HFFc6 (cell line): ENCODE data around the gene ROBO1. TPM values are rescaled to one million over a fixed set of nuclear protein-coding genes. Genes with fewer than 3 reads are reported as not detected.

ENCODE experiments used
- DNase-seq: peaks from one replicate; pipeline ENCODE4 v3.0.0-alpha.2; 2018
- H3K27ac Mint-ChIP-seq: 2 replicates; pipeline ENCODE4 v1.8.0; 2020; ENCODE audit warnings: mild to moderate bottlenecking, mixed read lengths
- H3K27me3 Mint-ChIP-seq: 2 replicates; pipeline ENCODE4 v1.8.0; 2021; ENCODE audit warnings: mild to moderate bottlenecking, moderate library complexity, mixed read lengths; ENCODE audit not compliant: insufficient read depth
- H3K36me3 Mint-ChIP-seq: 2 replicates; pipeline ENCODE4 v1.8.0; 2021; ENCODE audit warnings: low read depth, mixed read lengths
- H3K4me1 Mint-ChIP-seq: 2 replicates; pipeline ENCODE4 v1.8.0; 2020; ENCODE audit warnings: low read depth, mixed read lengths
- H3K4me3 Mint-ChIP-seq: 2 replicates; pipeline ENCODE4 v1.8.0; 2020; ENCODE audit warnings: mild to moderate bottlenecking, moderate library complexity, mixed read lengths
- H3K9me3 Mint-ChIP-seq: 2 replicates; pipeline ENCODE4 v1.8.0; 2020; ENCODE audit warnings: mild to moderate bottlenecking, mixed read lengths
- total RNA-seq, 6 experiments: library from RNA; stranded (reverse); fragmentation: NEBNext Ultra II Directional; extraction: Animal tissue kit (Norgen Biotek cat#: 25700); gene quantifications; 2 replicates in 1 of 6; 3 replicates in 5 of 6; pipeline ENCODE4 v1.2.3, GENCODE V29; 2021
- TF ChIP-seq, protein P1 (sequence below): fragments of 200-600 bp; sonication (generic); IDR thresholded peaks from 2 replicates; pipeline ENCODE4 v1.5.0; 2021; ENCODE audit warnings: antibody characterized with exemption, mild to moderate bottlenecking

Gene ROBO1
- total RNA-seq, 6 experiments from 2014 or later: 38.7 to 51.3 (median 41.7) TPM

DNA sequence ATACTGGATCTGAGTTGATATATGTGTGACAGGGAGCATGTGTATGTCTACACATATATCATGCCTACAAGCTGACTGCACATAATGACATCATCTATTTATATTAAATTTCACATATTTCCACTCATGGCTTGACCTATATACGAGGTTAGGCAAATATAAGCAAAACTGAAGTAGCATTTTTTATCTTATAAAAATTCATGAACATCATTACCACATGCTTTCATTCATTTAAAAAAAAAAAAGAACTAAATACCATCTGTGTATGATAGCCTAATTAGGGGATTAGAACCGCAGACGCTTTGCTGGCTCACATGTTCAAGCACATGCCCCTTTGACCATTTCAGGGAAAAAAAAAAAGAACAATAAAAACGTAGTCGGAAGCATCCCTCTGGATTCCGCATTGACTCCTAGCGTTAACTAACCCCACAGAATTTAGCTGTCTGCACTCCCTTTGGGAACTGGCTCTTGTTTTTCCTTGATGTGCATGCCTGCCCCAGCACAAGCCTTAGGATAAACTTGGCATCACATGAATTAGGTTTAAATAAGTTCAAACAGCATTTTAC is 888.4 kb downstream of the ROBO1 start:
- no peaks in the 10 kb centered on the region for H3K36me3 Mint-ChIP-seq
- peaks cover 62% of the 10 kb centered on the region for H3K4me1 Mint-ChIP-seq
- TF ChIP-seq, protein P1, sequence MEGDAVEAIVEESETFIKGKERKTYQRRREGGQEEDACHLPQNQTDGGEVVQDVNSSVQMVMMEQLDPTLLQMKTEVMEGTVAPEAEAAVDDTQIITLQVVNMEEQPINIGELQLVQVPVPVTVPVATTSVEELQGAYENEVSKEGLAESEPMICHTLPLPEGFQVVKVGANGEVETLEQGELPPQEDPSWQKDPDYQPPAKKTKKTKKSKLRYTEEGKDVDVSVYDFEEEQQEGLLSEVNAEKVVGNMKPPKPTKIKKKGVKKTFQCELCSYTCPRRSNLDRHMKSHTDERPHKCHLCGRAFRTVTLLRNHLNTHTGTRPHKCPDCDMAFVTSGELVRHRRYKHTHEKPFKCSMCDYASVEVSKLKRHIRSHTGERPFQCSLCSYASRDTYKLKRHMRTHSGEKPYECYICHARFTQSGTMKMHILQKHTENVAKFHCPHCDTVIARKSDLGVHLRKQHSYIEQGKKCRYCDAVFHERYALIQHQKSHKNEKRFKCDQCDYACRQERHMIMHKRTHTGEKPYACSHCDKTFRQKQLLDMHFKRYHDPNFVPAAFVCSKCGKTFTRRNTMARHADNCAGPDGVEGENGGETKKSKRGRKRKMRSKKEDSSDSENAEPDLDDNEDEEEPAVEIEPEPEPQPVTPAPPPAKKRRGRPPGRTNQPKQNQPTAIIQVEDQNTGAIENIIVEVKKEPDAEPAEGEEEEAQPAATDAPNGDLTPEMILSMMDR: no peak
- H3K9me3 Mint-ChIP-seq: no peaks in the 10 kb centered on the region
- no peak overlapping the region for H3K4me3 Mint-ChIP-seq
- H3K27me3 Mint-ChIP-seq: no peaks in the 10 kb centered on the region
- DNase-seq: no peak
- H3K27ac Mint-ChIP-seq: no peak overlapping the region

DNA sequence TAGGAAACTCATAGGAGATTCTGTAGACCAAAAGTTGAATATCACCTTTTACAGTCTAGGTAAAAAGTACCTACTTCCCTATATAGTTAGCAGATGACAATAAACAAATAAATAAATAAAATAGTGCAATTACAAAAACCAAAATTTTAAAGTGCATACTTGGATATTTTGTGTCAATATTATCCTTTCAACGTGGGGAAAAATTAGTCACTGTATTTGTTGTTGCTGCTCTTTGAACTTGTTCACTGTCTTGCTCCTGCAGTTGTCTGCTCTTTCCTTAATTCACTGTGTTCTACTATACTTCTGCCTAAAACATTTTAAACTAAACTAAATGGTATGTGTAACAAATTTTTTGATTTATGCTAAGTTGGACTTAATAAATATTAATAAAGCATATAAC is 889.0 kb downstream of the ROBO1 start:
- TF ChIP-seq, protein P1: no peak
- Mint-ChIP-seq H3K27ac (no peak overlapping the region), H3K27me3 (no peaks in the 10 kb centered on the region), H3K4me3 (peak overlapping the region; percentile 31; the same call in 1 of the 2 replicates), H3K9me3 (no peaks in the 10 kb centered on the region), H3K36me3 (no peaks in the 10 kb centered on the region), H3K4me1 (peaks cover 65% of the 10 kb centered on the region)
- no peak for DNase-seq

DNA sequence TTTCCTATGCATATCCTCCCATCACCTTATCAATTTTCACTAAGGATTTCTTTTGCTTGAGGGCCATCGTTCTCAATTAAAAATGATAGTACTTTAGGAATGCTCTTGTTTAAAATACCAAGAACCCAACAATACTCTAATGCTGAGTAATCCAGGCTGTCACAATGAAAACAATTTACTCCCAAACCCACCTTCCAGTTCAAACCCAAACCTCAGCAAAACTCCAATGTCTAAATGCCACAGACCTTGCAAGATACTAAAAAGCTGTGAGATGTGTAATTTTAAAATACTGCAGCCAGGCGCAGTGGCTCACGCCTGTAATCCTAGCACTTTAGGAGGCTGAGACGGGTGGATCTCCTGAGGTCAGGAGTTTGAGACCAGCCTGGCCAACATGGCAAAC is 889.8 kb downstream of the ROBO1 start:
- no peaks in the 10 kb centered on the region for H3K27me3 Mint-ChIP-seq
- peak; percentile 55 for DNase-seq
- peak overlapping the region; percentile 72; the same call in 1 of the 2 replicates for H3K27ac Mint-ChIP-seq
- H3K36me3 Mint-ChIP-seq: no peaks in the 10 kb centered on the region
- peak overlapping the region; percentile 31 for H3K4me3 Mint-ChIP-seq
- TF ChIP-seq, protein P1: no peak
- no peaks in the 10 kb centered on the region for H3K9me3 Mint-ChIP-seq
- peaks cover 72% of the 10 kb centered on the region for H3K4me1 Mint-ChIP-seq

DNA sequence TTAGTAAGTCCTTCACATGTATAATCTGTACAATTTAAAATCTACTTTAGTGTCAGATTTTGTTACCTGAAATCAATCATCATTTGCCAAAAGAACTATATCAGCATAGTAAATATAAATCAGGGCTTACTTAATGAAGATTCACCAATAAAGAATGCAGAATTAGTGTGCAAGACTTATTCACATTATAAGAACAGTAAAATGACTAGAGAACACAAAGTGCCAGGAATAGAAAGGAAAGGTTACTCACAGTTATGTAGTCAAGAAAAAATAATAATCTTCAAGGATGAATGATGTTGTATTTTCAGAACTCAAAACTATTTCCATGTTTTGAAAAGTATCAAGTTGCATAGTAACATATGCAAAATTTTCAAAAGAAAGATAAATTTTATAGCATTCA is 891.9 kb downstream of the ROBO1 start:
- Mint-ChIP-seq H3K27me3 (no peaks in the 10 kb centered on the region), H3K27ac (no peak overlapping the region), H3K9me3 (no peaks in the 10 kb centered on the region), H3K36me3 (no peaks in the 10 kb centered on the region), H3K4me3 (no peak overlapping the region), H3K4me1 (peaks cover 76% of the 10 kb centered on the region)
- DNase-seq: no peak
- TF ChIP-seq, protein P1: no peak

DNA sequence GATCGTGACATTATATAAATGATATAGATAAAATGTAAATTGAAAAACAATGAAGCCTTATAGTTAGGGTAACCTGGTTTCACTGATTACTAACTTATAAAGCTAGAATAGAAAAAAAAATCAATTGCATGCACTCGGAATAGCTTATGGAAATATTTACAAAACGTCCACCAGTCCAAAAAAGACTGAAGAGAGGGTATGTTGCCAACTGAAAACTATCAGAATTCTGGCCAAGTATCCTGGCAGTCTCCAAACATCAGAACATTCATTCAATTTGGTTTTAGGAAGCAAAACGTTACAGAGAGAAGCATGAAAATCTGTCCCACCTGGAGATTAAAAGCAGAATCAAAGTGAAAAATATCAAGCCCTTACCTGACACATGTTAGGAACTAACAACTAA is 892.4 kb downstream of the ROBO1 start:
- TF ChIP-seq, protein P1: no peak
- no peaks in the 10 kb centered on the region for H3K9me3 Mint-ChIP-seq
- DNase-seq: no peak
- no peaks in the 10 kb centered on the region for H3K27me3 Mint-ChIP-seq
- H3K27ac Mint-ChIP-seq: no peak overlapping the region
- no peaks in the 10 kb centered on the region for H3K36me3 Mint-ChIP-seq
- no peak overlapping the region for H3K4me3 Mint-ChIP-seq
- H3K4me1 Mint-ChIP-seq: peaks cover 74% of the 10 kb centered on the region
